WTC11 (cell line): Measurements from ENCODE around the gene NEDD4. TPM values are rescaled to one million over a fixed set of nuclear protein-coding genes. Genes with fewer than 3 reads are reported as not detected.

ENCODE experiments used
- ATAC-seq: fragments of 200-7000 bp; cut with Tn5 transposase; 2 replicates; pipeline ENCODE4 v1.10.0; 2021; ENCODE audit warnings: mild to moderate bottlenecking, moderate library complexity
- CTCF ChIA-PET: fragments of 300-600 bp; sonication (Branson Sonifier 250); formaldehyde crosslinking; loops from one replicate; lab custom pipeline; 2021; ENCODE audit warnings: antibody characterized with exemption; lab: Charles Lee
- POLR2A ChIA-PET: fragments of 350-600 bp; sonication (Branson Sonifier 250); formaldehyde crosslinking; loops from one replicate; lab custom pipeline; 2021; ENCODE audit warnings: antibody characterized with exemption; lab: Charles Lee
- DNase-seq: peaks from one replicate; pipeline ENCODE4 v3.0.0; 2021; ENCODE audit warnings: low spot score
- H3K27ac Mint-ChIP-seq: 2 replicates; pipeline ENCODE4 v1.8.0; 2021; ENCODE audit warnings: mixed read lengths
- H3K27me3 Mint-ChIP-seq: 2 replicates; pipeline ENCODE4 v1.8.0; 2021; ENCODE audit warnings: low read depth, mild to moderate bottlenecking, moderate library complexity, mixed read lengths
- H3K36me3 Mint-ChIP-seq: 2 replicates; pipeline ENCODE4 v1.8.0; 2021; ENCODE audit warnings: mixed read lengths
- H3K4me1 Mint-ChIP-seq: 2 replicates; pipeline ENCODE4 v1.8.0; 2022; ENCODE audit warnings: mixed read lengths
- H3K4me3 Mint-ChIP-seq: 2 replicates; pipeline ENCODE4 v1.8.0; 2021; ENCODE audit warnings: mild to moderate bottlenecking, moderate library complexity, mixed read lengths
- H3K9me3 Mint-ChIP-seq: 2 replicates; pipeline ENCODE4 v1.8.0; 2021; ENCODE audit warnings: mixed read lengths
- ATF2 ChIP-seq: sonication (generic); formaldehyde crosslinking; IDR thresholded peaks from 2 replicates; pipeline ENCODE4 v1.8.1; 2022; ENCODE audit warnings: low read depth, missing genetic modification reagents, borderline replicate concordance
- CREM ChIP-seq: sonication (generic); formaldehyde crosslinking; IDR thresholded peaks from 2 replicates; pipeline ENCODE4 v1.8.1; 2022; ENCODE audit warnings: mild to moderate bottlenecking, missing genetic modification reagents, moderate library complexity
- NFATC4 ChIP-seq: fragments of 250-450 bp; sonication (Bioruptor Pico); IDR thresholded peaks from 2 replicates; pipeline ENCODE4 v1.9.0; 2021; ENCODE audit warnings: mild to moderate bottlenecking
- RELA ChIP-seq: sonication (generic); formaldehyde crosslinking; IDR thresholded peaks from 2 replicates; pipeline ENCODE4 v1.8.1; 2022; ENCODE audit warnings: missing genetic modification reagents, mild to moderate bottlenecking, borderline replicate concordance
- RORB ChIP-seq: fragments of 250-450 bp; sonication (Bioruptor Pico); IDR thresholded peaks from 2 replicates; pipeline ENCODE4 v1.9.0; 2021; ENCODE audit warnings: mild to moderate bottlenecking
- SMAD3 ChIP-seq: sonication (generic); formaldehyde crosslinking; IDR thresholded peaks from 2 replicates; pipeline ENCODE4 v1.8.0; 2022; ENCODE audit warnings: missing genetic modification reagents, mild to moderate bottlenecking, borderline replicate concordance
- SOX15 ChIP-seq: fragments of 250-450 bp; sonication (Bioruptor Pico); IDR thresholded peaks from 2 replicates; pipeline ENCODE4 v1.9.0; 2021; ENCODE audit warnings: mild to moderate bottlenecking
- USF2 ChIP-seq: sonication (generic); formaldehyde crosslinking; IDR thresholded peaks from 2 replicates; pipeline ENCODE4 v1.8.1; 2023; ENCODE audit warnings: mild to moderate bottlenecking, missing genetic modification reagents, moderate library complexity
- ZNF138 ChIP-seq: sonication (generic); formaldehyde crosslinking; conservative IDR thresholded peaks from 2 replicates; pipeline ENCODE4 v1.8.1; 2022; ENCODE audit warnings: mild to moderate bottlenecking, moderate library complexity, missing genetic modification reagents
- ZNF263 ChIP-seq: sonication (generic); formaldehyde crosslinking; IDR thresholded peaks from 2 replicates; pipeline ENCODE4 v1.8.1; 2022; ENCODE audit warnings: low read depth, mild to moderate bottlenecking, moderate library complexity, missing genetic modification reagents
- ZNF396 ChIP-seq: fragments of 250-450 bp; sonication (Bioruptor Pico); IDR thresholded peaks from 2 replicates; pipeline ENCODE4 v1.8.0; 2021; ENCODE audit warnings: mild to moderate bottlenecking, moderate library complexity, borderline replicate concordance
- ZNF425 ChIP-seq: fragments of 250-450 bp; sonication (Bioruptor Pico); conservative IDR thresholded peaks from 2 replicates; pipeline ENCODE4 v1.9.0; 2021; ENCODE audit warnings: mild to moderate bottlenecking
- ZNF532 ChIP-seq: fragments of 250-450 bp; sonication (Bioruptor Pico); IDR thresholded peaks from 2 replicates; pipeline ENCODE4 v1.9.0; 2021; ENCODE audit warnings: mild to moderate bottlenecking, borderline replicate concordance
- total RNA-seq: library from RNA; stranded (reverse); gene quantifications from 3 replicates; pipeline ENCODE4 v1.2.3, GENCODE V29; 2021

NEDD4 gene
- total RNA-seq, 1 experiment from 2014 or later = 4.5 TPM

- H3K9me3 Mint-ChIP-seq = no peaks in the 10 kb centered on the region
- ChIA-PET POLR2A (no interaction called here), CTCF (interaction anchor here (0.6 to 1.9 kb wide), 2 partner anchors 24 to 814 kb away, joined by 3 to 4 read pairs; no protein-coding TSS in a partner anchor)
- H3K4me1 Mint-ChIP-seq = peaks cover 4% of the 10 kb centered on the region
- H3K4me3 Mint-ChIP-seq = no peak overlapping the region
- no peak for TF ChIP-seq ZNF425 (CRISPR knock-in tag)
- no peak for TF ChIP-seq SMAD3 (CRISPR knock-in tag)
- H3K27ac Mint-ChIP-seq = no peak overlapping the region
- DNase-seq = no peak
- no peaks in the 10 kb centered on the region for H3K27me3 Mint-ChIP-seq
- H3K36me3 Mint-ChIP-seq = no peaks in the 10 kb centered on the region
- ATAC-seq = no peak
Measured at GRCh38 chr15:55921744-55922143, 71.7 kb downstream of the NEDD4 start.

GRCh38 chr15:55917881-55918296 is 75.5 kb downstream of the NEDD4 start:
- ChIA-PET POLR2A (interaction anchor here (0.7 kb wide), 1 partner anchor 60 kb away, joined by 4 read pairs; no protein-coding TSS in a partner anchor), CTCF (interaction anchor here (1.0 to 2.8 kb wide), 11 partner anchors 9 to 171 kb away, joined by 3 to 19 read pairs (median 5); no protein-coding TSS in a partner anchor)
- no peaks in the 10 kb centered on the region for H3K27me3 Mint-ChIP-seq
- no peak overlapping the region for H3K4me3 Mint-ChIP-seq
- H3K9me3 Mint-ChIP-seq = no peaks in the 10 kb centered on the region
- TF ChIP-seq RORB (CRISPR knock-in tag) (no peak), ATF2 (no peak), ZNF532 (no peak), ZNF396 (CRISPR knock-in tag) (no peak), RELA (CRISPR knock-in tag) (no peak), NFATC4 (CRISPR knock-in tag) (no peak), ZNF138 (no peak), SOX15 (no peak), ZNF263 (CRISPR knock-in tag) (no peak), CREM (CRISPR knock-in tag) (no peak), USF2 (CRISPR knock-in tag) (no peak)
- peaks cover 4% of the 10 kb centered on the region for H3K4me1 Mint-ChIP-seq
- ATAC-seq = no peak
- no peak for DNase-seq
- H3K27ac Mint-ChIP-seq = no peak overlapping the region
- no peaks in the 10 kb centered on the region for H3K36me3 Mint-ChIP-seq
